ENCODE measurements around the gene CPNE1.

Gene CPNE1

GRCh38 chr20:35643045-35643444 lies 21.7 kb downstream of the CPNE1 start:
- Histone ChIP-seq H3K27ac (ENCODE audit: low read length) (no peak overlapping the region), H3K9ac (ENCODE audit: low read length) (no peak overlapping the region), H3K4me3 (ENCODE audit: low read length) (no peak overlapping the region), H3K27me3 (ENCODE audit: low read depth, low read length) (no peaks in the 10 kb centered on the region), H3K79me2 (ENCODE audit: low read length) (peaks cover 90% of the 10 kb centered on the region), H3K4me2 (ENCODE audit: low read length) (no peak overlapping the region), H3K9me3 (ENCODE audit: insufficient read depth, low read length) (no peaks in the 10 kb centered on the region), H2AFZ (ENCODE audit: low read depth, low read length) (no peak overlapping the region), H4K20me1 (ENCODE audit: insufficient read depth, low read length) (peaks cover 59% of the 10 kb centered on the region), H3K36me3 (replicated peaks; ENCODE audit: low read depth, low read length) (peaks cover 8% of the 10 kb centered on the region), H3K4me1 (ENCODE audit: low read length) (no peaks in the 10 kb centered on the region)
- TF ChIP-seq CTCF (IDR thresholded peaks at IDR 0.05; ENCODE audit: low read depth, low read length), result no peak
- TF ChIP-seq EZH2phosphoT487 (IDR thresholded peaks at IDR 0.05; ENCODE audit: low read depth), result no peak

- Histone ChIP-seq H3K9me3 (ENCODE audit: insufficient read depth, low read length) (no peaks in the 10 kb centered on the region), H2AFZ (ENCODE audit: low read depth, low read length) (no peak overlapping the region), H4K20me1 (ENCODE audit: insufficient read depth, low read length) (peaks cover 63% of the 10 kb centered on the region), H3K79me2 (ENCODE audit: low read length) (peaks cover 93% of the 10 kb centered on the region), H3K27ac (ENCODE audit: low read length) (no peak overlapping the region), H3K4me3 (ENCODE audit: low read length) (no peak overlapping the region), H3K27me3 (ENCODE audit: low read depth, low read length) (no peaks in the 10 kb centered on the region), H3K9ac (ENCODE audit: low read length) (no peak overlapping the region), H3K4me1 (ENCODE audit: low read length) (no peaks in the 10 kb centered on the region), H3K36me3 (replicated peaks; ENCODE audit: low read depth, low read length) (peaks cover 8% of the 10 kb centered on the region), H3K4me2 (ENCODE audit: low read length) (no peak overlapping the region)
- TF ChIP-seq CTCF (IDR thresholded peaks at IDR 0.05; ENCODE audit: low read depth, low read length) (no peak), EZH2phosphoT487 (IDR thresholded peaks at IDR 0.05; ENCODE audit: low read depth) (no peak)
Measured at GRCh38 chr20:35641743-35642142, 23.0 kb downstream of the CPNE1 start.

- Histone ChIP-seq H3K4me1 (ENCODE audit: low read length) (no peaks in the 10 kb centered on the region), H3K27ac (ENCODE audit: low read length) (no peak overlapping the region), H3K79me2 (ENCODE audit: low read length) (peaks cover 93% of the 10 kb centered on the region), H3K9ac (ENCODE audit: low read length) (no peak overlapping the region), H3K27me3 (ENCODE audit: low read depth, low read length) (no peaks in the 10 kb centered on the region), H3K4me2 (ENCODE audit: low read length) (no peak overlapping the region), H3K9me3 (ENCODE audit: insufficient read depth, low read length) (no peaks in the 10 kb centered on the region), H2AFZ (ENCODE audit: low read depth, low read length) (no peak overlapping the region), H3K4me3 (ENCODE audit: low read length) (no peak overlapping the region), H4K20me1 (ENCODE audit: insufficient read depth, low read length) (peaks cover 65% of the 10 kb centered on the region), H3K36me3 (replicated peaks; ENCODE audit: low read depth, low read length) (peaks cover 8% of the 10 kb centered on the region)
- TF ChIP-seq CTCF (IDR thresholded peaks at IDR 0.05; ENCODE audit: low read depth, low read length), result no peak
- TF ChIP-seq EZH2phosphoT487 (IDR thresholded peaks at IDR 0.05; ENCODE audit: low read depth), result no peak
Measured at GRCh38 chr20:35640724-35641123, 24.0 kb downstream of the CPNE1 start.

- peaks cover 85% of the 10 kb centered on the region for H3K79me2 ChIP-seq (ENCODE audit: low read length)
- no peaks in the 10 kb centered on the region for H3K4me1 ChIP-seq (ENCODE audit: low read length)
- no peak overlapping the region for H3K9ac ChIP-seq (ENCODE audit: low read length)
- H3K4me3 ChIP-seq (ENCODE audit: low read length), result no peak overlapping the region
- H3K36me3 ChIP-seq (replicated peaks; ENCODE audit: low read depth, low read length), result peaks cover 8% of the 10 kb centered on the region
- H3K27me3 ChIP-seq (ENCODE audit: low read depth, low read length), result no peaks in the 10 kb centered on the region
- no peaks in the 10 kb centered on the region for H3K9me3 ChIP-seq (ENCODE audit: insufficient read depth, low read length)
- peaks cover 51% of the 10 kb centered on the region for H4K20me1 ChIP-seq (ENCODE audit: insufficient read depth, low read length)
- no peak overlapping the region for H2AFZ ChIP-seq (ENCODE audit: low read depth, low read length)
- H3K4me2 ChIP-seq (ENCODE audit: low read length), result no peak overlapping the region
- no peak for TF ChIP-seq EZH2phosphoT487 (IDR thresholded peaks at IDR 0.05; ENCODE audit: low read depth)
- TF ChIP-seq CTCF (IDR thresholded peaks at IDR 0.05; ENCODE audit: low read depth, low read length), result no peak
- H3K27ac ChIP-seq (ENCODE audit: low read length), result no peak overlapping the region
Measured at GRCh38 chr20:35638751-35639150, 25.9 kb downstream of the CPNE1 start.
